Activated CD8-positive, alpha-beta T cell treated with anti-CD3 and anti-CD28 coated beads for 36 hours (primary cell): ENCODE measurements around the gene MEF2A. TPM values are rescaled to one million over a fixed set of nuclear protein-coding genes. Genes with fewer than 3 reads are reported as not detected.
A peak's percentile ranks its signal among the peaks of the same experiment; 100 is the strongest.

ENCODE experiments used
- ATAC-seq: fragments of 200-7000 bp; cut with Tn5 transposase; one replicate; pipeline ENCODE4 v1.10.0; 2021; ENCODE audit warnings: mild to moderate bottlenecking, moderate library complexity
- CTCF ChIA-PET: fragments of 350-600 bp; sonication (Branson Sonifier 250); formaldehyde crosslinking; loops from one replicate; lab custom pipeline; 2021; ENCODE audit warnings: antibody characterized with exemption; lab: Charles Lee
- POLR2A ChIA-PET: fragments of 350-600 bp; sonication (Branson Sonifier 250); formaldehyde crosslinking; loops from one replicate; lab custom pipeline; 2021; ENCODE audit warnings: antibody characterized with exemption; lab: Charles Lee
- DNase-seq: peaks from one replicate; pipeline ENCODE4 v3.0.0-alpha.2; 2020
- H3K27ac Mint-ChIP-seq: one replicate; pipeline ENCODE4 v1.8.0; 2021; ENCODE audit warnings: mild to moderate bottlenecking, mixed read lengths
- H3K27me3 Mint-ChIP-seq: one replicate; pipeline ENCODE4 v1.8.0; 2021; ENCODE audit warnings: mixed read lengths
- H3K36me3 Mint-ChIP-seq: one replicate; pipeline ENCODE4 v1.8.0; 2021; ENCODE audit warnings: low read depth, mixed read lengths
- H3K4me1 Mint-ChIP-seq: one replicate; pipeline ENCODE4 v1.8.0; 2021; ENCODE audit warnings: low read depth, mixed read lengths
- H3K4me3 Mint-ChIP-seq: one replicate; pipeline ENCODE4 v1.8.0; 2021; ENCODE audit warnings: mild to moderate bottlenecking, moderate library complexity, mixed read lengths
- H3K9me3 Mint-ChIP-seq: one replicate; pipeline ENCODE4 v1.8.0; 2021; ENCODE audit warnings: mixed read lengths
- CTCF ChIP-seq: fragments of 200-600 bp; IDR thresholded peaks from one replicate; pipeline ENCODE4 v1.8.0; 2022; ENCODE audit warnings: antibody characterized with exemption, mild to moderate bottlenecking
- intact Hi-C: fragments of 100-400 bp; cut with micrococcal nuclease; formaldehyde crosslinking; loops from one replicate; pipeline ENCODE4 v1.10.0; 2022
- total RNA-seq, 2 experiments: library from RNA; stranded (reverse); gene quantifications; one replicate each; pipeline ENCODE4 v1.2.3, GENCODE V29; 2021

The MEF2A gene
- total RNA-seq, 2 experiments from 2014 or later: 16.4 to 17.6 TPM

- ChIA-PET POLR2A (no interaction called here), CTCF (interaction anchor here (0.9 to 4.4 kb wide), 4 partner anchors 21 to 457 kb away, joined by 3 to 18 read pairs (median 8); no protein-coding TSS in a partner anchor)
- H3K4me3 Mint-ChIP-seq: no peak overlapping the region
- intact Hi-C loops: no loop called here
- DNase-seq (no peak), ATAC-seq (no peak)
- no peak overlapping the region for H3K27ac Mint-ChIP-seq
- no peak for TF ChIP-seq CTCF
- no peaks in the 10 kb centered on the region for H3K36me3 Mint-ChIP-seq
- no peaks in the 10 kb centered on the region for H3K9me3 Mint-ChIP-seq
- peaks cover 15% of the 10 kb centered on the region for H3K4me1 Mint-ChIP-seq
- H3K27me3 Mint-ChIP-seq: no peaks in the 10 kb centered on the region
Observed at GRCh38 chr15:99729327-99729726, 163.5 kb downstream of the MEF2A start.

DNA sequence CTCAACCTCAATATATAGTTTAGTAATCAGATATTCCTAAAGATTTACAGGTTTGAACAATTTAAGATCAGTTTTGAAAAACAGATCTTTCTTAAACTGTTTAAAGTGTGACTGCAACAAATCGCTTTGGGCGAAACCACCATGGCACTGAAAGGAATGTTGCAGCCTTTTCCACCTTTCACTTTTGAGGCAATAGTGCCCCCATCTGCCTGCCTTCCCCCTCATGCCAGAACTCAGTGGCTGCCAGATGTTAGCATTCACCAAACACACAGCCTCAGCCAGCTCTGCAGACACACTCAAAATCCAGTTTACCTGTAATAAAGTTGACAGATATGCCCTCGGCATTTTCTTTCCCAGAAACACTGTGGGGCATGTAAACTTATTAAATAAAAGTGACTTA, 164.1 kb downstream of the MEF2A start:
- no peak for ATAC-seq
- no peaks in the 10 kb centered on the region for H3K27me3 Mint-ChIP-seq
- peaks cover 17% of the 10 kb centered on the region for H3K4me1 Mint-ChIP-seq
- no peaks in the 10 kb centered on the region for H3K36me3 Mint-ChIP-seq
- intact Hi-C loops: no loop called here
- H3K27ac Mint-ChIP-seq: no peak overlapping the region
- CTCF ChIA-PET: interaction anchor here (0.6 to 4.4 kb wide), 5 partner anchors 22 to 461 kb away, joined by 3 to 18 read pairs (median 3); no protein-coding TSS in a partner anchor
- H3K9me3 Mint-ChIP-seq: no peaks in the 10 kb centered on the region
- H3K4me3 Mint-ChIP-seq: no peak overlapping the region
- peak; percentile 31 for TF ChIP-seq CTCF
- POLR2A ChIA-PET: no interaction called here
- peak; percentile 41 for DNase-seq

GRCh38 chr15:99731336-99732123, 165.7 kb downstream of the MEF2A start:
- intact Hi-C loops: no loop called here
- ChIA-PET POLR2A (interaction anchor here (0.8 to 2.4 kb wide), 3 partner anchors 9 to 25 kb away, joined by 3 to 7 read pairs (median 6); no protein-coding TSS in a partner anchor), CTCF (interaction anchor here (1.0 to 4.4 kb wide), 7 partner anchors 22 to 619 kb away, joined by 3 to 18 read pairs (median 14); no protein-coding TSS in a partner anchor)
- Mint-ChIP-seq H3K9me3 (no peaks in the 10 kb centered on the region), H3K4me1 (peaks cover 17% of the 10 kb centered on the region), H3K36me3 (no peaks in the 10 kb centered on the region), H3K27me3 (no peaks in the 10 kb centered on the region), H3K27ac (no peak overlapping the region), H3K4me3 (peak overlapping the region; percentile 78)
- no peak for ATAC-seq
- no peak for TF ChIP-seq CTCF
- no peak for DNase-seq

- Mint-ChIP-seq H3K4me3 (peak overlapping the region; percentile 78), H3K36me3 (no peaks in the 10 kb centered on the region), H3K4me1 (peaks cover 17% of the 10 kb centered on the region), H3K9me3 (no peaks in the 10 kb centered on the region), H3K27me3 (no peaks in the 10 kb centered on the region), H3K27ac (peak overlapping the region; percentile 44)
- no peak for TF ChIP-seq CTCF
- DNase-seq: no peak
- ChIA-PET POLR2A (interaction anchor here (0.8 to 2.4 kb wide), 4 partner anchors 9 to 25 kb away, joined by 3 to 7 read pairs (median 4); no protein-coding TSS in a partner anchor), CTCF (interaction anchor here (1.2 to 4.4 kb wide), 8 partner anchors 15 to 619 kb away, joined by 3 to 18 read pairs (median 8); no protein-coding TSS in a partner anchor)
- intact Hi-C loops: no loop called here
- no peak for ATAC-seq
Observed at GRCh38 chr15:99732124-99732750, 166.5 kb downstream of the MEF2A start.
